KBM-7 (cell line): ENCODE data around the gene ZBTB46.
A peak's percentile ranks its signal among the peaks of the same experiment; 100 is the strongest.

Experiments
- DNase-seq: peaks from one replicate; pipeline ENCODE4 v3.0.0-alpha.2; 2015
- in situ Hi-C: fragments of 300-500 bp; cut with MboI; formaldehyde crosslinking; loops from 2 replicates; pipeline ENCODE4 v1.14.3; 2020; ENCODE audit warnings: low sequenced_read_pairs, low pct_unique_long_range_greater_than_20kb, mixed read lengths

Gene ZBTB46

GRCh38 chr20:63752411-63753101, 78.5 kb downstream of the ZBTB46 start:
- in situ Hi-C loops = no loop called here
- no peak for DNase-seq

GRCh38 chr20:63751471-63752271, 79.4 kb downstream of the ZBTB46 start:
- DNase-seq = no peak
- in situ Hi-C loops = no loop called here

- DNase-seq = peak; percentile 19
- in situ Hi-C loops = no loop called here
Observed at GRCh38 chr20:63750807-63751470, 80.1 kb downstream of the ZBTB46 start.

GRCh38 chr20:63749597-63750508, 81.2 kb downstream of the ZBTB46 start:
- in situ Hi-C loops = no loop called here
- no peak for DNase-seq

GRCh38 chr20:63748934-63749270, 82.2 kb downstream of the ZBTB46 start:
- in situ Hi-C loops = no loop called here
- DNase-seq = no peak

- no peak for DNase-seq
Observed at GRCh38 chr20:63748070-63748933, 82.8 kb downstream of the ZBTB46 start.

GRCh38 chr20:63747622-63748069, 83.4 kb downstream of the ZBTB46 start:
- DNase-seq = no peak
- in situ Hi-C loops = no loop called here

More at GRCh38 chr20:63748070-63748933, 82.8 kb downstream of the ZBTB46 start:
- in situ Hi-C loops = no loop called here

- in situ Hi-C loops = no loop called here
- DNase-seq = no peak
Observed at GRCh38 chr20:63746751-63747315, 84.2 kb downstream of the ZBTB46 start.

GRCh38 chr20:63745961-63746731, 84.9 kb downstream of the ZBTB46 start:
- no peak for DNase-seq
- in situ Hi-C loops = no loop called here

- in situ Hi-C loops = no loop called here
- no peak for DNase-seq
Observed at GRCh38 chr20:63745424-63745805, 85.6 kb downstream of the ZBTB46 start.

- no peak for DNase-seq
- in situ Hi-C loops = no loop called here
Observed at GRCh38 chr20:63744574-63745423, 86.3 kb downstream of the ZBTB46 start.

GRCh38 chr20:63744158-63744557, 86.9 kb downstream of the ZBTB46 start:
- in situ Hi-C loops = no loop called here
- no peak for DNase-seq

- DNase-seq = no peak
- in situ Hi-C loops = no loop called here
Observed at GRCh38 chr20:63743210-63743970, 87.7 kb downstream of the ZBTB46 start.

- in situ Hi-C loops = no loop called here
- no peak for DNase-seq
Observed at GRCh38 chr20:63742381-63743024, 88.6 kb downstream of the ZBTB46 start.

- no peak for DNase-seq
- in situ Hi-C loops = no loop called here
Observed at GRCh38 chr20:63741676-63742380, 89.2 kb downstream of the ZBTB46 start.
